Peyer's patch (tissue), 4 donors: ENCODE measurements around the gene CERS4. TPM values are rescaled to one million over a fixed set of nuclear protein-coding genes. Genes with fewer than 3 reads are reported as not detected.
"Not testable (repeated sequence)": the region's sequence is repeated elsewhere in the genome, so short reads cannot be mapped to it uniquely, and the experiment has no call there.

Experiments
- DNase-seq, 3 donors: peaks; one replicate each; pipeline ENCODE4 v3.0.0-alpha.2; 2017 to 2019
- H3K27ac ChIP-seq, 4 donors: fragments of 200-600 bp; sonication (generic); one replicate each; pipeline ENCODE4 v1.5.1; 2016 to 2019
- H3K27me3 ChIP-seq, 2 donors: fragments of 200-600 bp; sonication (generic); one replicate each; pipeline ENCODE4 v1.5.1; 2019
- H3K36me3 ChIP-seq, 3 donors: fragments of 200-600 bp; sonication (generic); one replicate each; pipeline ENCODE4 v1.5.1; 2016 to 2019
- H3K4me1 ChIP-seq, 4 donors: fragments of 200-600 bp; sonication (generic); one replicate each; pipeline ENCODE4 v1.5.1; 2016 to 2019
- H3K4me3 ChIP-seq, 4 donors: fragments of 200-600 bp; sonication (generic); 1 replicate in 3 of 4; 2 replicates in 1 of 4; pipeline ENCODE4 v1.5.1; 2016 to 2019; ENCODE audit warnings: mild to moderate bottlenecking in 1 of 4
- H3K9me3 ChIP-seq, 4 donors: fragments of 200-600 bp; sonication (generic); one replicate each; pipeline ENCODE4 v1.5.1; 2016 to 2019; ENCODE audit warnings: mild to moderate bottlenecking in 1 of 4
- CTCF ChIP-seq, 6 experiments: fragments of 450-650 bp in 4 of 6; fragments of 200-600 bp in 2 of 6; sonication (generic) in 1 of 6; IDR thresholded peaks; one replicate each; pipeline ENCODE4 v1.5.1; 2017 to 2019; ENCODE audit warnings: antibody characterized with exemption in 6 of 6, mild to moderate bottlenecking in 3 of 6, moderate library complexity in 1 of 6
- POLR2A ChIP-seq, 2 donors: fragments of 450-650 bp; IDR thresholded peaks; one replicate each; pipeline ENCODE4 v1.5.1; 2017; ENCODE audit warnings: antibody characterized with exemption in 2 of 2, mild to moderate bottlenecking in 2 of 2, moderate library complexity in 2 of 2
- total RNA-seq, 4 donors: library from RNA; depleted of rRNA; stranded (reverse); fragments of >200 nt; gene quantifications; one replicate each; pipeline ENCODE4 v1.1.0, GENCODE V29; 2016

The CERS4 gene
- total RNA-seq, 4 donors from 2014 or later = 6.8 to 41.3 (median 11.7) TPM

GRCh38 chr19:8262431-8262830, 53.3 kb downstream of the CERS4 start:
- no peaks in the 10 kb centered on the region for H3K36me3 ChIP-seq
- no peaks in the 10 kb centered on the region for H3K4me1 ChIP-seq
- H3K27me3 ChIP-seq = no peaks in the 10 kb centered on the region
- TF ChIP-seq POLR2A (IDR thresholded peaks at IDR 0.05) (no peak), CTCF (IDR thresholded peaks at IDR 0.05) (no peak)
- no peak for DNase-seq
- no peak overlapping the region for H3K27ac ChIP-seq
- H3K4me3 ChIP-seq = no peak overlapping the region
- no peaks in the 10 kb centered on the region for H3K9me3 ChIP-seq

GRCh38 chr19:8264248-8264647, 55.1 kb downstream of the CERS4 start:
- DNase-seq, H3K27me3 ChIP-seq, H3K27ac ChIP-seq, H3K4me3 ChIP-seq, H3K9me3 ChIP-seq, H3K4me1 ChIP-seq, H3K36me3 ChIP-seq: not testable (repeated sequence)

GRCh38 chr19:8265872-8266271, 56.7 kb downstream of the CERS4 start:
- H3K27ac ChIP-seq = no peak overlapping the region
- no peaks in the 10 kb centered on the region for H3K36me3 ChIP-seq
- peak in 1 of 3 donors; percentile 4 for DNase-seq
- H3K27me3 ChIP-seq = no peaks in the 10 kb centered on the region
- no peak overlapping the region for H3K4me3 ChIP-seq
- no peaks in the 10 kb centered on the region for H3K9me3 ChIP-seq
- TF ChIP-seq CTCF (IDR thresholded peaks at IDR 0.05) (no peak), POLR2A (IDR thresholded peaks at IDR 0.05) (no peak)
- peaks cover 0 to 4% (median 0%) of the 10 kb centered on the region in 4 donors for H3K4me1 ChIP-seq

GRCh38 chr19:8269724-8270123, 60.6 kb downstream of the CERS4 start:
- DNase-seq = peak in 1 of 3 donors; percentile 15
- no peaks in the 10 kb centered on the region for H3K36me3 ChIP-seq
- no peaks in the 10 kb centered on the region for H3K27me3 ChIP-seq
- TF ChIP-seq POLR2A (IDR thresholded peaks at IDR 0.05) (no peak), CTCF (IDR thresholded peaks at IDR 0.05) (no peak)
- H3K27ac ChIP-seq = peak overlapping the region in 2 of 4 donors; percentile 84 to 87
- H3K4me3 ChIP-seq = peak overlapping the region in 1 of 4 donors; percentile 48
- H3K4me1 ChIP-seq = peaks cover 0 to 4% (median 0%) of the 10 kb centered on the region in 4 donors
- H3K9me3 ChIP-seq = no peaks in the 10 kb centered on the region

GRCh38 chr19:8276508-8276907, 67.3 kb downstream of the CERS4 start:
- H3K4me1 ChIP-seq, H3K27ac ChIP-seq, H3K27me3 ChIP-seq, H3K9me3 ChIP-seq, H3K4me3 ChIP-seq, H3K36me3 ChIP-seq, DNase-seq: not testable (repeated sequence)

GRCh38 chr19:8291337-8291736, 82.2 kb downstream of the CERS4 start:
- not testable (repeated sequence) for H3K36me3 ChIP-seq, H3K9me3 ChIP-seq, H3K4me3 ChIP-seq, H3K4me1 ChIP-seq, DNase-seq, H3K27ac ChIP-seq, H3K27me3 ChIP-seq

GRCh38 chr19:8302357-8302691, 93.2 kb downstream of the CERS4 start:
- TF ChIP-seq CTCF (IDR thresholded peaks at IDR 0.05) (no peak), POLR2A (IDR thresholded peaks at IDR 0.05) (no peak)
- no peaks in the 10 kb centered on the region for H3K9me3 ChIP-seq
- no peak overlapping the region for H3K27ac ChIP-seq
- no peaks in the 10 kb centered on the region for H3K27me3 ChIP-seq
- peak in 2 of 3 donors; percentile 15 to 51 for DNase-seq
- no peak overlapping the region for H3K4me3 ChIP-seq
- peaks cover 0 to 13% (median 7%) of the 10 kb centered on the region in 4 donors for H3K4me1 ChIP-seq
- no peaks in the 10 kb centered on the region for H3K36me3 ChIP-seq
